GM18526 (cell line): Measurements from ENCODE around the gene AKNA.

Experiments
- POLR2A ChIP-seq: IDR thresholded peaks from 3 replicates; pipeline ENCODE4 v1.6.1; 2011; ENCODE audit not compliant: insufficient read length; ENCODE audit errors: extremely low read depth

Gene AKNA

DNA sequence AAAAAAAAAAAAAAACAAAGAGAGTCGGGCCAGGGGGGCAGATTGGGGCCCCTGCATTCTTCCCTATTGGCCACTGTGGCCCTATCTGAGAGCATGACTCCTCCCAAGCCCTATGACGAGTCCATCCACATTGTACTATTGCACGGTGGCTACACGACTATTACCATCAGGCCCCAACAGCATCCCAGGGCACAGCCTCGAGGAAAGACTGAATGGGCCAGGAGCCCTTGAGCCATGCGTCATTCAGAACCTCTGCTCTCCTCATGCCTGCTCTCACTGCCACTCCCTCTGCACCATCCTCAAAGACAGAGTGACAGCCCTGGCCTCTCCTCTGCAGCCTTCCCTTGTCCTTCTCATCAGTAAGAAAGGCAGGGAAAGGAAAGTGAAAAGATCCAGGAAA, 85.1 kb downstream of the AKNA start:
- no peak for TF ChIP-seq POLR2A

DNA sequence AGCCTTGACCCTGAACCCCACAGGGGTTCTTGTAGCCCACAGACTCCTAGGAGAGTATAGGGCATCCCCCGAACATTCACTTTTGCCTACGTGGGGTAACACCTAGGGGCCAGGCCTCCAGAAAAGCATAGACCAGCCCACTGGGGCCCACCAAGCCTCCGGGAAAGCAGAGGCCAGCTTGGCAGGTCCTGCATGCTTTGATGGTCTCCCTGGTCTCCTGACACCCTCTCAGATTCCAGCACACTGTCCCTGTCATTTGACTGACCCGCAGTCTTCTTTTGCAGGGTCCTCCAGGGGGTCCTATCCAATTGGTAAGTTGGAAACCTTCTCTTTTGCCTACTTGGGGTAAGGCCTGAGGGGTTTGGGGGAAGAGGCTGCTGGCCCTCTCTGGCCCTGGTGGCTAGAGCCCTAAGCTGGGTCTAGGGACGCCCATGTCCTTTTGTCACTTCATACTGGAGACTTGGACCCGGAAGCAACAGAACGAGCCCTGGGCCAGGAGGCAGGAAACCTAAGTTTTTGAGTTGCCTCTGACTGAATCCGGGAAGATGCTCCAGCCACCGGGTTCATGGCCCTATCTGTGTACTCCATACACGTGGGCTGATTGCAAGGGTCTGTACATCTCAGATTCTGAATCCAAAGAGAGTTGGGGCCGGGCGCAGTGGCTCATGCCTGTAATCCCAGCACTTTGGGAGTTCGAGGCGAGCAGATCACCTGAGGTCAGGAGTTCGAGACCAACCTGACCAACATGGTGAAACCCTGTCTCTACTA, 85.8 kb downstream of the AKNA start:
- no peak for TF ChIP-seq POLR2A

DNA sequence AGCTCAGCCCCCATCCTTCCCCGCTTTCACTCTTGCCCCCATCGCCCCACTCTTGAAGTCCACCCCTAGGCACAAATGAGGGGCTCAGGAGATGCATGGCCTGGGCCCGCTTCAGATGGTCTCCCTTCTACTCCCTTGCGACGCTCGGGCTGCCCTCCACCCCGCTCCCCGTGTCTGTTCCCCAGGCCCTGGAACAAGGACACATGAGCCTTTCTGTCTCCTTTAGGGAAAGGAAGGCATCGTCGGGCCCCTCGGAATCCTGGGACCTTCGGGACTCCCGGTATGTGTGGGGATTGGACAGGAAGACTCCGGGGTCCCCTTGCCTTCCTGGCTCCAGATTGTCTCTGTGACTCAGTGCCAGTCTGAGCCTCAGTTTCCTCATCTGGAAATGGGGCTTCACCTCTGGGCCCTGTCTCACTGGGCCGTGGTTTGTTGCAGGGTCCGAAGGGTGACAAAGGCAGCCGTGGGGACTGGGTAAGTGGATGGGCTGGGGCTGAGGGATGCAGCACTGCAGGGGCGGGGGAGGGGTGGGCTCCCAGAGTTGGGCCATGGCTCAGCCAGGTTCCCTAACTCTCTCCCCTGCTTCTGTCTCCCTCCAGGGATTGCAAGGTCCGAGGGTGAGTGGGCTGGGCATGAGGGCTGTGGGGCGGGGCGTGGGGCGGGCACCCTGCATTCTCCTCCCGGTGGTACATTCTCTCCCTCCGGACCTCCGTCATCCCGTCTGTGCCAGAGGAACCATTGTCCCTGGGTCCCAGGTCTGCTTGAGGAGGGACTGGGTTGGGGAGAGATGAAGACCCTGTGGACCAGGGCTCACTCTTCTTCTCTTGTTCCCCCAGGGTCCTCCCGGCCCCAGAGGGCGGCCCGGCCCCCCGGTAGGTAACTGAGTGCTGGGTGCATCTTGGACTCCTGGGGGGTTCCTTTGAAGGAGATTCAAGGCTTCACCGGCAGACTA, 86.7 kb downstream of the AKNA start:
- TF ChIP-seq POLR2A, result no peak

DNA sequence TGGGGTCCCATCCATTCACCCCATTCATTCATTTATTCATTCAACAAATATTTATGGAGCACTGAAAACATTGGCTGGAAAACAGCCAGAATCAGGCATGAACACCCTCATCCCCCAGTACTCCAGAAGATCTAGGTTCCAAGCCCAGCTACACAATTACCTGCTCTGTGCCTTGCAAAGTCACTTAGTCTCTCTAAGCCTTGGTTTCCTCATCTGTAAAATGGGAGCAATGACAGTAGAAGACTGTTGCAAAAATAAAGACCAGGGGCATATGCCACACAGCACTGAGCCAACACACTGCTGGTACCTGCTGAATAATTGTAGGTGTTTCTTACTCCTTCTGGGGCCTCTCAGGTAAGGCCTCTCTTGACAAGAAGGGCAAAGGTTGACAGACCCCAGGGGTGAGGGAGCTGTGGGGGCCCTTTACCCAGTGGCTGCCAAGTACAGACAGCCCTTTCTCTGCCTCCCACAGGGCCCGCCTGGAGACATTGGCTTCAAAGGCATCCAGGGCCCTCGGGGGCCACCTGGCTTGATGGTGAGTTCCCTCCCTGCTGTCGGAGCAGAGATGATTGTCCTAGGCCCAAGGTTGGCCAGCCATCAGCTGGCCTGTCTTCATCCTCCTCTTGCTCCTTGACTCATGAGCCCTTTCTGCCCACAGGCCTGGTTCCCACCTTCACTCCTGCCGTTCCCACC, 87.5 kb downstream of the AKNA start:
- no peak for TF ChIP-seq POLR2A

DNA sequence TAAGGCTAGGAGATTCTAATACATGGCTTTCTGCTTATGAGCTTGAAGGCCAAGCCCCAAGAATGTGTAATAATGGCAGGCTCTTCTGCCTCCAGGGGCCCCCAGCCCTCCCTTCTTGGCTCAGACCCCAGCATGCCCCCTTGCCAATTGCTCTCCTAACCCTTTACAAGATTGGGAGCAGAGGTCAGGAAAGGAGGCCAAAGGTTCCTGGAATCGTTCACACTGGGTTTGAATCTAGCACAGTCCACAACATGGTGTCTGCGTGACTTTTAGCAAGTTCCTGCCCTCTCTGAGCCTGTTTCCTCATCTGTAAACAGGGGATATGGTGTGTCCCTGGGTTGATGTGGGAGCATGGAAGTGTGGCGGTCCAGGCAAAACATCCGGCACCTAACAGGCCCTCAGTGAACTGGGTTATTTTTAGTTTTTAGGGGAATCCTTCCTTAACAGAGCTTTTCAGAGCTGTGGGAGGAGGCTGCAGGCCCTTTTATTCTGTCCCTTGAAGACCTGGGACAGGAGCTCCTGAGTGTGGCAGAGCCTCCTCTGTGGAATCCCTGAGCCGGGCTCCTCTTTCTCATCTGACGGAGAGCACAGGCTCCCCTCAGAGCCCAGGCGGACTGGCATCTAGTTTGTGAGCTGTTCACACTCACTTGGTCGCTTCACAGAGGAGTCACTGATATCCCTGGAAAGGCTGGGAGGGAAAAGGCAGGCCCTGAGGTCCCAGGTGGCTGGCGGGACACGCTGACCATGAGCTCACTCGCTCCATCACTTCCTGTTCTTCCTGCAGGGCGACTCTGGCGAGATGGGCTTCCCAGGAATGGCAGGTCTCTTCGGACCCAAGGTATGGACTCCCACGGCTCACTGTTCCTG, 88.3 kb downstream of the AKNA start:
- TF ChIP-seq POLR2A, result no peak

DNA sequence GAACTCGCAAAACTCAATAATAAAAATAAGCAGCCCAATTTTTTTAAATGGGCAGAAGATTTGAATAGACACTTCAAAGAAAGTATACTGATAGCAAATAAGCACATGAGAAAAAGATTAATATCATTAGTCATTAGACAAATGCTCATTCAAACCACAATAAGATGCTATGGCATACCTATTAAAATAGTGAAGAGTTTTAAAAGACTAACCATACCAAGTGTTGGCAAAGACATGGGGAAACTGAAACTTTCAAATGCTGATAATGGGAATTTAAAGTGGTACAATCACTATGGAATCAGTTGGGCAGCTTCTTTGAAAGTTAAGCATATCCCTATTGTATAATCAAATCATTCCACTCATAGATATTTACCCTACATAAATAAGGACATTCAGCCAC, 91.4 kb downstream of the AKNA start:
- TF ChIP-seq POLR2A, result no peak

DNA sequence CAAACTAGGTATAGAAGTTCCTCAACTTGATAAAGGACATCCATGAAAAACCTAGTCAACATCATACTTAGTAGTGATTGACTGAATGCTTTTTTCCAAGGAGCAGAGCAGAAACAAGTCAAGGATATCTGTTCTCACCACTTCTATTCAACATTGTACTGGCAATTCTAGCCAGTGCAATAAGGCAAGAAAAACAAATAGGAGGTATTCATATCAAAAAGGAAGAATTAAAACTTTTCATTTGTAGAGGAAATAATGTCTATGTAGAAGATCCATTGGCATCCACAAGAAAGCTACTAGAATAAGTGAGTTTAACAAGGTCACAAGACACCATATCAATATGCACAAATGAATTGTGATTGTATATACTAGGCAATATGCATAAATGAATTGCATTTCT, 93.1 kb downstream of the AKNA start:
- no peak for TF ChIP-seq POLR2A

DNA sequence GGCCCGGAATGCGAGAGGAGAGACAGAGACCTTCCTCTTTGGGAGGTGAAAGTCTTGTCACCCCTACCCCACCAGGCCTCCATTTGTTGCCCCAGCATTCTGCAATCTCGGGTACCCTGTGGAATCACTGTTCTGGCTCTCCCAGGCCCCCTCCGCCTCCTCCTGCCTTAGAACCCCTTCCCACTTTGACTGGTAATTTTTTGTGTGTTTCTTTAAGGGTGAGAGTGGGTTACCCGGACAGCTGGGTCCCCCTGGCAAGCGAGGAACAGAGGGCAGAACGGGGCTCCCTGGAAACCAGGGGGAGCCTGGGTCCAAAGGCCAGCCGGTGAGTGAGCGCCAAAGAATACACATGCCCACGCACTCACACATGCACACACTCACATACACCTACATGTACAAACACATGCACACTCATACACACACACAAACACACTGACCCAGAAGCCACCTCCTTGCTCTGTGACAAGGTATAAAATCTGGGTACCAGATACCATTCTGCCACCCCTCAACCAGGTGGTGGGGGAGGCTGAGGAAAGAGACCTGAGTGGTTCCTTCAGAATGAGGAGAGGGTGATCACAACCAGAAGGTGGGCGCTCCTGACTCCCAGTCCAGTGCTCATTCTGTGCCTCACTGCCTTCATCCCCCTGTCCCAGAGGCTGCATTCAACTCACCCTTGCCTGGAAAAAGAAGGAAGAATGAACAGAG, 95.7 kb downstream of the AKNA start:
- no peak for TF ChIP-seq POLR2A

DNA sequence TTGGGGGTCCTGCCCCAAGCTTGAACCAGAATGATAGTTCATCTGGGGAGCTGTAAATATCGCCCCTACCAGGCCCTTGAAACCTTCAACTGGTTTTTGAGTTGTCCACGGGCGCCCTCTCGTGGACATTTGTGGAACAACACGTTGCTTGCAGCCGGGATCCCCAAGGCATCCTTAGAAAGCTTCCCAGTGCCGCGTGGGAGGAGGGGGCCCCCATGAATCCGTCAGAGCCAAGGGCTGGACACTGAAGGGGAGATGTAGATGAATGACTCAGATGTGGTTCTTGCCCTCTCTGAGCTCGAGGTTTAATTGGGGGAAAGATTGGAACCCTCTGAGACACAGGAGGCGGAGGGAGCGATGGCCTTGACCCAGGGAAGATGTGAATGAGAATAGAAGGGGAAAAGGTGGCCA, 96.7 kb downstream of the AKNA start:
- TF ChIP-seq POLR2A, result no peak

DNA sequence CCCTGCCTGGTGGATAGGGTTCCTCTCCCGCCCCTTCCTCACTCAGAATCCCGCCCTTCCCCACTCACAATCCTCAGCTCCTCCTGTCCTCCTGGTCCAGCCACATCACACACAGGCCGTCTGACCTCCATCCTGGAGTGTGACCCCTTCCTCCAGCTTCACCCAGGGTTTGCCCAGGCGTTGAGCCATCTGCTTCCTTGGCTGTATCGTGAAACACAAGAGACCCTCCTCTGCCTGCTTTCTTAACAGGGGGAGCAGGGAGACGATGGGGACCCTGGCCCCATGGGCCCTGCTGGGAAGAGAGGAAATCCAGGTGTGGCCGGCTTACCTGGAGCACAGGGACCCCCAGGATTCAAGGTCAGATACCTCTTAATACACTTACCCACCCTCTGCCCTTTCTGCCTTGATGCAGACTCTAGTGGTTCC, 97.2 kb downstream of the AKNA start:
- no peak for TF ChIP-seq POLR2A

DNA sequence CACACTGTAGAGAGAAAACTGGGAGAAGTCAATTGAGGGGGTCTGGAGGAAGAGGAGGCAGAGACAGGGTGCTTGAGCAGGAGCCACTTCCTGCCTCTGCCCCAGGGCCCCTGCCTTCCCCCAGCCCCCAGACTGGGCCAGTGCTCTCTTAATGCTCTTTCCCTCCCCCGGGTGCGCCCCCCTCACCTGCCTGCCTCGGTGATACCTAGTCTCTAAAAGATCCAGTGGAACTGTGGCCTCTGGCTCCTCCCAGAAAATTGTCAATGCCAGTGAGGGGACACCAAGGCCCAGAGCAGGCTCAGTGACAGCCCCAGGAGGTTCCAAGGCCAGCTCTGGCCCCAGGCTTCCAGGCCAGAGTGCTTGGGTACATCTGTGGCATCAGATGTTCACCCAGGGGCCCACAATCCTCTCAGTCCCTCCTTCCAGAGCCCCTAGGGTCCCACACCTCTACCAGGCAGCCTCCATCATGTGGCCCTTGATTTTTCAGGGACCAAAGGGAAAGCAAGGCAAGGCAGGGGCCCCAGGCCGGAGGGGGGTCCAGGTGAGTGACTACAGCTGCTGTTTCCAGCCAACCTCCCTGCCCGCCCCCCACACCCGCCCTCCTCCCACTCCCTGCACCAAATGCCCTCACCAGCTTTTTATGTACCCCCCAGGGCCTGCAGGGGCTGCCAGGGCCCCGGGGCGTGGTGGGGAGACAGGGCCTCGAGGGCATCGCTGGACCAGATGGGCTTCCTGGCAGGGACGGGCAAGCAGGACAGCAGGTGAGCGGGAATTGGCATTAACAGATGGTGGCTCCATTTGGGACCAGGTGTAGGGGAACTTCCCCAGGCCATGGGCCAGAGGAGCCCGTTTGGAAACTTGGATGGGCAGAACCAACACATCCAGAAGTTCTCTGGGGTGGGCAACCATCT, 98.0 kb downstream of the AKNA start:
- no peak for TF ChIP-seq POLR2A

DNA sequence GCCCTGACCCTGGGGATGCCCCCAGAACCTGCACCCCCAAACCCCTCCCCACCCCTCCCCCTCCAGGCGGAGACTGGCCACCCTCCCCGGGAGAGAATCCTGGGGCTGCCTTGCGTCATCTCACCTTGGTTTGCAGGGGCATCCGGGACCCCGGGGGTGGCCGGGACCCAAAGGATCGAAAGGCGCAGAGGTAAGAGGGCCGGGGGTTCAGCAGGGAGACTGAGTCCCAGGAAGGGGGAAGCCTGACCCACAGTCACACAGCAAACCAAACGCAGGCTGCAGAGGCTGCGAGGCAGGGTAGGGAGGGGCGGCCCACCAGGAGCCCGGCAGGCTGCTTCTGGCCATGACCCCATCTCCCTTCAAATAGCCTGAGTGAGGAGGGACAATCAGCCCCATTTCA, 98.7 kb downstream of the AKNA start:
- no peak for TF ChIP-seq POLR2A
